Measurements from ENCODE around the gene ANKRD12.

Gene ANKRD12

GRCh38 chr18:9095297-9096006 is 41.1 kb upstream of the ANKRD12 start:
- TF ChIP-seq CTCF (IDR thresholded peaks at IDR 0.05) = no peak

- TF ChIP-seq CTCF (IDR thresholded peaks at IDR 0.05) = no peak
Measured at GRCh38 chr18:9096007-9096371, 40.6 kb upstream of the ANKRD12 start.

- TF ChIP-seq CTCF (IDR thresholded peaks at IDR 0.05) = no peak
Measured at GRCh38 chr18:9096685-9097084, 39.9 kb upstream of the ANKRD12 start.

DNA sequence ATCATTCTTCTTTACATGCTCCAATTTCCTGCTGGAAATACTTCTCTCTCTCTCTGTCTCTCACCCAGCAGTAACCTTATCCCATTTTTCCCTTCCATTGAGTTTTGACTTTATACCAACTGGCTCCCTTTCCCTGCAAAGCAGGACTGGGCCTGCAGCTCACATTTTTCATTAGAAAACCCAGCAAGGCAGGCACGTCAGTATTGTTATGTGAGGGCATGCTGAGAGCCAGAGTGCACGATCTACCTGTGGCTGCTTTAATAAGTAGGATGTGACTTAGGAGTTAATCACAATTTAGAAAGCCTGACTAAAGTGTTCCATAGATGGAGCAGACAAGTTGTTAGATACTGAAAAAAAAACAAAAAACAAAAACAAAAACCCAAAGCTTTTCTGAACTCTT is 39.2 kb upstream of the ANKRD12 start:
- no peak for TF ChIP-seq CTCF (IDR thresholded peaks at IDR 0.05)

DNA sequence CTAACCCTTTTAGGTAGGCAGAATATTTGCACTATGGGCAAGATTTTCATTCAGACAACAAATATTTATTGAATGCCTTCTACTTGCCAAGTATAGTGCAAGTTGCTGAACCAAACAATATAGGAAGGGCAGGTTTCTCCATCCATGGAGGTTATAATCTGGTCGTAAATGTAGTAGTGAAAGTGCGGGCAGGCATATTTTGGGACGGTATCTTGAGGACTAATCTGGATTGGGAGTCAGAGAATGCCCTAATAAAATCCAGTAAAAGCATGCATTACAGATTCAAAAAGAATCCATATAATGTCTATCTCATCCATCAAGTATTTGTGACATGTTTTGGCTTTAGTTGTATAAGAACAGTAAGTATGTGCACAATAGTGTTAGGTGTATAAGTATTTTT is 35.8 kb upstream of the ANKRD12 start:
- TF ChIP-seq CTCF (IDR thresholded peaks at IDR 0.05) = no peak

DNA sequence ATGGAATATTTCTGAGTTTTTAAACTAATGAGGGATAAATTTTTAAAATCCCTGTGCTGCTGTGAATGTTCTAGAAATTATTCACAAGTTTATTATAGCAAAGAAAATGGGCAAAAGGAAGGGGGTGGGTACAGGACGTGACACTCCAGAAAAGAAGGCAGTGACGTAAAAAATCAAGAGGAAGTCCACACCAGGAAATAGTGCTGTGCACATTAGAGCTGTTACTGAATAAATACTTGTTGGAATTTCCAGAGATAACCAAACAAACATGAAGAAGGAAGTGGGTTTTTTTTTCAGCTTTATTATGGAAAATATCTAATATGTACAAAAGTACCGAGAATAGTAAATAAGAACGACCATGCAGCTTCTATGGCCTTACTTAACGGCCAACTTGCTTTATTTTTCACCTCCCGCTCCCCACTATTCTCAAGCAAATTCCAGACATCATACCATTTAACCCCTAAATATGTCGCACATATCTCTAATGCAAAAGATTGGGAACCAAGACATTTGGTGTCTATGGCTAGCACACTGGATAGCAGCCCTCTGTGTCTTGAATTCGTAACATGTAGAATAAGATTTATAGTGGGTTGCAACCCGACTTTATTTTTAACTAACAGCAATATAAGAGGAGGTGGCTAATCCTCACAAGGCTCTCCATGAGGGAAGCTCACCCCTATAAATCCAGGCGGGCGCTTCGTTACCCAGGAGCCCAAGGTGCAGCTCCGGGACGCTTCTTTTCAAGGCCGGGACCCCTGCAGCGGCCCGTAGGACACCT is 34.7 kb upstream of the ANKRD12 start:
- TF ChIP-seq CTCF (IDR thresholded peaks at IDR 0.05) = no peak

DNA sequence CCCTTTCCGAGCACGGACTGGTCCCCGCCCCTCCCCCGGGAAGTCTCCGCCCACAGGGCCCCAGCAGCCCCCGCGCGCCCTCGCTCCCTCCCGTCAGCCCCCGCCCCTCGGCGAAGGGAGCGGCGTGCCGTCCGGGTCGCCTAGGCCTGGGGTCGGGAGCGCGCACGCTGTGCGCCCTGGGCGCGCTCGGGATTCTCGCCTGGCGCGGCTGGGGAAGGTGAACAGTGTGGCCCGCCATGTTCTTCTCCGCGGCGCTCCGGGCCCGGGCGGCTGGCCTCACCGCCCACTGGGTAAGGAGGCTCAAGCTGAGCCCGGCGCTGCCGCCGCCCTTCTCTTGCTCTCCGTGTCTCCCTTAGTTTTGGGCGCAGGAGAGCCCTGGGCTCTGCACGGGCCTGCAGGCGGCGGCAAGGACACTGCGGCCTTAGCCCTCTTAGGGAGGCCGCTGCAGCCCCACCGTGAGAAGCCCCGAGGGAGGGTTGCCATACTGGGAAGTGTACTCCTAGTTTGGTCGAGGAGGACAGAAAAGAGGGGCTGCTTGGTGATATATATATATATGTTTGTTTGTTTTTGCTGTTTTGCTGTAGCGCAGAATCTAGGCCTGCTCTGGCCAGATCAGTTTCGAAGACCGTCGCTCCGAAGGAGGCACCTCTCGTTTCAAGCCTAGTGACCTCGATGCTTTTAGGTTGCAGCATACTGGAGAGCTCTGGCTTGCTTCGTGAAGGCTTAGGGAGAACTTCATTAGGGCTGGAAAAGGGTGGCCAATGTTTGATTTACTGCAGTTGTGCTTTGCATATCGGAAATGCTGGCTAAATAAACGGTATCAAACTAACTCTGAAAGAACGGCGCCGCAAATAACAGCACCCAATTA is 33.8 kb upstream of the ANKRD12 start, which contains the start of gene NDUFV2:
Gene NDUFV2, plus strand, starts transcription at position 192 of the 868 bp plus-strand sequence. Its CDS starts 45 bp downstream, at position 237.
- no peak for TF ChIP-seq CTCF (IDR thresholded peaks at IDR 0.05)

Data from LNCAP (cell line).